ENCODE measurements around the gene SND1.

The SND1 gene

DNA sequence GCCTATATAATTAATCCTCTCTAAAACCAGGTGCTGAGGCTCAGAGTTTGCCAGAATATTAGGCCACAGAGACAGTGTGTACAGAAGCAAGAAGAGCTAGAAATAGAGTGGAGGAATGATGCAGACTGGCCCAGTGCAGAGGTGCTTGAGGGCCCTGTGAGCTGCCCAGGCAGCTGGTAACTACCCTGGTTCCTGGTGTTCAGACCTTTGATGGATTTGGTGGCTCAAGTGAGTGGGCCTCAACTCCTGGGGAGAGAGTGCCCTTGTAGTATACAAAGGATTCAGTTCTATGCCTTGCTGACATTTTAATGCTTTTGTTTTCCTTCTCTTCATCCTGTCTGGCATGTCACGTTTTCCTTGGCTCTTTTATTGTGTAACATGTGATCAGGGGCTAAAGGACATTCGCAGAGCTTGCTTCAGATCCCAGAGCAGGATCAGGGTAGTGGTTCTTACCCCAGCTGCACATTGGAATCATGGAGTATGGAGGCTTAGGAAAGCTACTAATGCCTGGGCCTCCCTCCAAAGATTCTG, 359.2 kb downstream of the SND1 start:
- DNase-seq (ENCODE audit: extremely low spot score) = no peak
- TF ChIP-seq SP1 (IDR thresholded peaks at IDR 0.05) (no peak), FOXA1 (IDR thresholded peaks at IDR 0.05) (no peak)
- POLR2A ChIA-PET = no interaction called here
- CTCF ChIA-PET = interaction anchor here (0.7 kb wide), 1 partner anchor 11 kb away, joined by 3 read pairs; no protein-coding TSS in a partner anchor

GRCh38 chr7:128014811-128015210, 362.8 kb downstream of the SND1 start:
- TF ChIP-seq ARNT (IDR thresholded peaks at IDR 0.05) (no peak), LEF1 (IDR thresholded peaks at IDR 0.05; ENCODE audit: borderline replicate concordance) (no peak), NFRKB (IDR thresholded peaks at IDR 0.05) (no peak), L3MBTL2 (conservative IDR thresholded peaks at IDR 0.05) (no peak), TARDBP (IDR thresholded peaks at IDR 0.05) (no peak)
- POLR2A ChIA-PET = no interaction called here
- CTCF ChIA-PET = interaction anchor here (0.6 kb wide), 1 partner anchor 301 kb away, joined by 3 read pairs; no protein-coding TSS in a partner anchor
- DNase-seq (ENCODE audit: extremely low spot score) = no peak

- DNase-seq (ENCODE audit: extremely low spot score) = no peak
- TF ChIP-seq HDGF (IDR thresholded peaks at IDR 0.05; ENCODE audit: borderline replicate concordance) = no peak
- TF ChIP-seq TARDBP (IDR thresholded peaks at IDR 0.05) = no peak
- TF ChIP-seq BHLHE40 (IDR thresholded peaks at IDR 0.05; ENCODE audit: borderline replicate concordance) = no peak
- no peak for TF ChIP-seq NFRKB (IDR thresholded peaks at IDR 0.05)
- TF ChIP-seq FOXK2 (IDR thresholded peaks at IDR 0.05) = no peak
- TF ChIP-seq SUZ12 (IDR thresholded peaks at IDR 0.05) = no peak
- no peak for TF ChIP-seq ZNF384 (IDR thresholded peaks at IDR 0.05)
- TF ChIP-seq PKNOX1 (IDR thresholded peaks at IDR 0.05) = no peak
- no peak for TF ChIP-seq LEF1 (IDR thresholded peaks at IDR 0.05; ENCODE audit: borderline replicate concordance)
- no peak for TF ChIP-seq L3MBTL2 (conservative IDR thresholded peaks at IDR 0.05)
- TF ChIP-seq ELF4 (IDR thresholded peaks at IDR 0.05) = no peak
- TF ChIP-seq FOXA1 (IDR thresholded peaks at IDR 0.05) = no peak
- TF ChIP-seq CTBP1 (IDR thresholded peaks at IDR 0.05; ENCODE audit: borderline replicate concordance) = no peak
- TF ChIP-seq ARNT (IDR thresholded peaks at IDR 0.05) = no peak
- TF ChIP-seq SP1 (IDR thresholded peaks at IDR 0.05) = no peak
- TF ChIP-seq FOXM1 (IDR thresholded peaks at IDR 0.05; ENCODE audit: borderline replicate concordance) = no peak
- ChIA-PET CTCF (no interaction called here), POLR2A (no interaction called here)
Measured at GRCh38 chr7:128017460-128017859, 365.5 kb downstream of the SND1 start.

DNA sequence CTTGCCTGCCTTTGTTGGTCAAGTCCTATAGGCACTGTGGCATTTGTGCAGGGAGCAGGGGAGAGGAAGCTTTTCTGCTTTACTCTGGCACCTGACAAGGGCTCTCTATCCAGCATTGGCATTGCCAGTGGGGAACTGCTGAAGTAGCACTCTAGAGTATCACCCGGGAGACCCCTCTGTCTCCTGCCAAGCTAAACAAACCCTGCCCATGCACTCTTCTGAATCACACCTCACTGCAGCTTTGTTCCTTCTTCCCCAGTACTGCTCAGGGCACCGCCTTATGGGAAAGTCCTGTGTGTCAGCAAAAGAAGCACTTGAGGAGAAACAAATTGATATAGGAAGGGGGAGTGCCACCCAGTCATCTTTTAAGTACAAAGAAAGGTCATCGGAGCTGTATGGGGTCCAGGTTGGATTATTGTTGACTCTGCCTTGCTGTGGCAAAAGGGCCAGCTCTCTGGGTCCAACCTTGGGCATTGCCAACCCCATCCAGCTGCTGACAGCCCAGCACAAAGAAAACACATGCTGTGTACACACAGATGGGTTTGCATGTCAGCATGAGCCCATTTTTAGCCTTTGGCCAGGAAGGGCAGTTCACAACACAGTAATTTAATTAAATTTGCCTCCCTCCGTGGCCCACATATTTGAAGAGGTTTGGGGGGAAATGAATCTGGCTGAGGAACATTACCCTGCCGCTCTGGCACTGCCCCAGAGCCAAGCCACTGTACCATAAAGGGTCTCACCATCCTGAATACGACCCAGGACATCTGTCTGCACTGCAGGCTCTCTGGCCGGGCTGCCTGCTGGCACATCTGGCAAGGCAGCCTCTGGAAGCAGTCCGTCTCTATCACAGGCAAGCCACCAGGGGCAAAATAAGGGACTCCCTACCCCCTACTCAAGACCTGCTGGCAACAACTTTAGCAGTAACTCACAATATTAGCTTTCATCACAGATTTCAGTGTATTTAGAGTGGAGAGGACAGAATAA, 366.2 kb downstream of the SND1 start:
- TF ChIP-seq TARDBP (IDR thresholded peaks at IDR 0.05) (no peak), ARNT (IDR thresholded peaks at IDR 0.05) (no peak), LEF1 (IDR thresholded peaks at IDR 0.05; ENCODE audit: borderline replicate concordance) (no peak), HDGF (IDR thresholded peaks at IDR 0.05; ENCODE audit: borderline replicate concordance) (no peak), ELF4 (IDR thresholded peaks at IDR 0.05) (no peak), PKNOX1 (IDR thresholded peaks at IDR 0.05) (no peak), ZNF384 (IDR thresholded peaks at IDR 0.05) (no peak), SP1 (IDR thresholded peaks at IDR 0.05) (no peak), L3MBTL2 (conservative IDR thresholded peaks at IDR 0.05) (no peak), FOXM1 (IDR thresholded peaks at IDR 0.05; ENCODE audit: borderline replicate concordance) (no peak), CTBP1 (IDR thresholded peaks at IDR 0.05; ENCODE audit: borderline replicate concordance) (no peak), FOXA1 (IDR thresholded peaks at IDR 0.05) (no peak), SUZ12 (IDR thresholded peaks at IDR 0.05) (no peak), FOXK2 (IDR thresholded peaks at IDR 0.05) (no peak), NFRKB (IDR thresholded peaks at IDR 0.05) (no peak), BHLHE40 (IDR thresholded peaks at IDR 0.05; ENCODE audit: borderline replicate concordance) (no peak)
- no peak for DNase-seq (ENCODE audit: extremely low spot score)
- CTCF ChIA-PET = no interaction called here
- POLR2A ChIA-PET = no interaction called here

DNA sequence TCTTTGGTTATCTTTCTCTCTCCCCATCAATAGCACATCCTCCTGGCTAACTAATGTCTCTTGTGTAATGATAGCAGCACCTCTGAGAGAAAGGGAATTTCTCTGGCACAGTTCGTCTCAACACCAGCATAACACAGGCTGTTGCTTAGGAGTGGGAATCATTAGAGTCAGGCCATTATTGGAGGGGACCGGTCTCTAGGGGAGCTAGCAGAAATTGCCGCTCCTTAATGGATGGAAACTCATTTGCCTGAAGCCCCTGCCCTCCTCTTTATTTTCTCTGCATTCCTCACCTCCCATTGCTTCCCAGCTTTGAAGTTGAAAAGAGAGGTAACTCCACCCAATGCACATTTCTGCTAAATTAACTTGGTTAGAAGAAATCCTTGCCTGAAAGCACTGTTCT, 367.3 kb downstream of the SND1 start:
- DNase-seq (ENCODE audit: extremely low spot score) = no peak
- CTCF ChIA-PET = no interaction called here
- TF ChIP-seq ZNF384 (IDR thresholded peaks at IDR 0.05) (no peak), HDGF (IDR thresholded peaks at IDR 0.05; ENCODE audit: borderline replicate concordance) (no peak), TARDBP (IDR thresholded peaks at IDR 0.05) (no peak), PKNOX1 (IDR thresholded peaks at IDR 0.05) (no peak), SP1 (IDR thresholded peaks at IDR 0.05) (no peak), LEF1 (IDR thresholded peaks at IDR 0.05; ENCODE audit: borderline replicate concordance) (no peak), NFRKB (IDR thresholded peaks at IDR 0.05) (no peak), BHLHE40 (IDR thresholded peaks at IDR 0.05; ENCODE audit: borderline replicate concordance) (no peak), ELF4 (IDR thresholded peaks at IDR 0.05) (no peak), FOXA1 (IDR thresholded peaks at IDR 0.05) (no peak), L3MBTL2 (conservative IDR thresholded peaks at IDR 0.05) (no peak), ARNT (IDR thresholded peaks at IDR 0.05) (no peak), FOXM1 (IDR thresholded peaks at IDR 0.05; ENCODE audit: borderline replicate concordance) (no peak), SUZ12 (IDR thresholded peaks at IDR 0.05) (no peak), FOXK2 (IDR thresholded peaks at IDR 0.05) (no peak), CTBP1 (IDR thresholded peaks at IDR 0.05; ENCODE audit: borderline replicate concordance) (no peak)
- POLR2A ChIA-PET = no interaction called here

GRCh38 chr7:128020159-128020558, 368.2 kb downstream of the SND1 start:
- no peak for DNase-seq (ENCODE audit: extremely low spot score)
- POLR2A ChIA-PET = no interaction called here
- TF ChIP-seq FOXA1 (IDR thresholded peaks at IDR 0.05) (no peak), L3MBTL2 (conservative IDR thresholded peaks at IDR 0.05) (no peak), FOXM1 (IDR thresholded peaks at IDR 0.05; ENCODE audit: borderline replicate concordance) (no peak)
- CTCF ChIA-PET = no interaction called here
